HEK293T (cell line): ENCODE measurements around the gene ZFYVE21.

ENCODE experiments used
- CTBP1 ChIP-seq: fragments of 450-650 bp; IDR thresholded peaks from 2 replicates; pipeline ENCODE4 v1.6.1; 2016; ENCODE audit warnings: borderline replicate concordance
- ELF4 ChIP-seq: fragments of 450-650 bp; IDR thresholded peaks from 2 replicates; pipeline ENCODE4 v1.6.1; 2017; ENCODE audit warnings: antibody characterized with exemption
- FOXM1 ChIP-seq: fragments of 450-650 bp; IDR thresholded peaks from 2 replicates; pipeline ENCODE4 v1.6.1; 2017; ENCODE audit warnings: mild to moderate bottlenecking, borderline replicate concordance
- HDGF ChIP-seq: fragments of 450-650 bp; IDR thresholded peaks from 2 replicates; pipeline ENCODE4 v1.6.1; 2017; ENCODE audit warnings: antibody characterized with exemption, borderline replicate concordance
- L3MBTL2 ChIP-seq: fragments of 450-650 bp; conservative IDR thresholded peaks from 2 replicates; pipeline ENCODE4 v1.6.1; 2016; ENCODE audit warnings: mild to moderate bottlenecking
- LEF1 ChIP-seq: fragments of 450-650 bp; IDR thresholded peaks from 2 replicates; pipeline ENCODE4 v1.6.1; 2017; ENCODE audit warnings: mild to moderate bottlenecking, borderline replicate concordance
- SP1 ChIP-seq: fragments of 450-650 bp; IDR thresholded peaks from 2 replicates; pipeline ENCODE4 v1.6.1; 2017
- SUZ12 ChIP-seq: fragments of 450-650 bp; IDR thresholded peaks from 2 replicates; pipeline ENCODE4 v1.6.1; 2016; ENCODE audit warnings: mild to moderate bottlenecking
- TARDBP ChIP-seq: fragments of 450-650 bp; IDR thresholded peaks from 2 replicates; pipeline ENCODE4 v1.6.1; 2016
- ZNF384 ChIP-seq: fragments of 450-650 bp; IDR thresholded peaks from 2 replicates; pipeline ENCODE4 v1.6.1; 2016

DNA sequence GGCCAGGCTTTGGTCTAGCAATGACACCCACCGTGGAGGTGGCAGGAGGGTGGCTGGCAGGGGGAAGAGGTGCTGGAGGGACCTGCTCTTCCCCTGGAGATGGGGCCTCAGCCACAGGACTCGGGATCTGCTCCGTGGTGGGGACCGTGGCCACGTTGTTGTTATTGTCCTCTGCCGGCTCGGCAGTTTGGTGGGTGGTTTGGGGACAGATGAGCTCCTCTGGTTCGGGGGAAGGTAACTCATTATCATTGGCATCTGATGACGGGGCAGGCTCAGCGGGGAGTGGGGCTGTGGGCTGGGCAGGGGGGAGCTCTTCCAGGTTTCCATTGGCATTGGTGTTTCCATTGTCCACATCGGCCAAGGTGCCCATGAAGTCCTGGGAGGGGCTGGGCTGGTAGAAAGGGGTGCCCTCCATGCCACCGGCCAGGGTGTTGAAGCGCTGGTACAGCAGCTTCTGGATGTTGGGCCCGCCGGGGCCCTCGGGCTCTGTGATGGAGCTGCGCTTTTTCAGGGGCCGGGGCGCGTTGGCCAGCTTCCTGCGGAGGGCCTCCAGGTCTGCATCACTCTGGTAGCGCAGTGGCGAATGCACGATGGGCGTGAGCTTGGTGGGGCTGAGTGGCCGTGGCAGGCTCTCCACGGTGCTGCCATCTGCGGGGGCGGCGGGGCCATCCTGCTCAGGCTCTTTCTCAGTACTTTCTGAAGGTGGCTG is 24.3 kb downstream of the ZFYVE21 start:
- TF ChIP-seq TARDBP (no peak), FOXM1 (no peak), ZNF384 (no peak), ELF4 (no peak), SUZ12 (no peak), CTBP1 (no peak), LEF1 (no peak), L3MBTL2 (no peak), SP1 (no peak), HDGF (no peak)
